ENCODE data around the gene CAMK1. TPM values are rescaled to one million over a fixed set of nuclear protein-coding genes. Genes with fewer than 3 reads are reported as not detected.

Gene CAMK1
- total RNA-seq, 1 experiment from 2014 or later = 19.7 TPM

GRCh38 chr3:9739181-9739580 is 30.6 kb downstream of the CAMK1 start:
- Histone ChIP-seq H3K9ac (ENCODE audit: low read length) (no peak overlapping the region), H3K4me1 (ENCODE audit: control insufficient read depth in 1 of 2, insufficient read depth in 2 of 2, low read length in 2 of 2) (no peaks in the 10 kb centered on the region), H3K9me2 (ENCODE audit: insufficient read depth) (no peaks in the 10 kb centered on the region), H4K20me1 (ENCODE audit: insufficient read depth) (no peaks in the 10 kb centered on the region), H3K79me2 (ENCODE audit: insufficient read depth, low read length) (peaks cover 44% of the 10 kb centered on the region), H3K9me3 (ENCODE audit: control insufficient read depth in 1 of 2, insufficient read depth in 1 of 2, low read depth in 1 of 2, low read length in 2 of 2) (no peaks in the 10 kb centered on the region), H2AFZ (ENCODE audit: low read depth, low read length, poor library complexity, severe bottlenecking) (no peak overlapping the region), H3K36me3 (ENCODE audit: control insufficient read depth in 1 of 2, insufficient read depth in 2 of 2, low read length in 2 of 2) (peaks cover 71 to 85% of the 10 kb centered on the region in 2 experiments), H3K4me3 (replicated peaks in 1 of 2; ENCODE audit: low read depth in 1 of 2, low read length in 2 of 2) (no peak overlapping the region), H3K27me3 (ENCODE audit: insufficient read depth, low read length) (no peaks in the 10 kb centered on the region), H3K4me2 (ENCODE audit: low read length) (no peak overlapping the region), H3K27ac (ENCODE audit: low read depth, low read length) (no peak overlapping the region)
- CTCF ChIA-PET = no interaction called here
- POLR2A ChIA-PET = no interaction called here
- TF ChIP-seq POLR2A (IDR thresholded peaks at IDR 0.05; ENCODE audit: borderline replicate concordance, extremely low read depth, insufficient read depth, insufficient read length) (no peak), RAD21 (IDR thresholded peaks at IDR 0.05; ENCODE audit: low read depth) (no peak), EZH2 (IDR thresholded peaks at IDR 0.05) (no peak), SP1 (IDR thresholded peaks at IDR 0.05; ENCODE audit: low read depth) (no peak), YY1 (IDR thresholded peaks at IDR 0.05; ENCODE audit: extremely low read depth, insufficient replicate concordance, low read depth, low read length) (no peak), POLR2AphosphoS5 (IDR thresholded peaks at IDR 0.05; ENCODE audit: low read depth, low read length) (no peak), MAX (IDR thresholded peaks at IDR 0.05) (no peak), REST (IDR thresholded peaks at IDR 0.05; ENCODE audit: low read depth) (no peak), ZNF274 (IDR thresholded peaks at IDR 0.05; ENCODE audit: low read depth, low read length) (no peak), SRF (IDR thresholded peaks at IDR 0.05; ENCODE audit: low read depth) (no peak), EGR1 (IDR thresholded peaks at IDR 0.05; ENCODE audit: low read depth) (no peak), FOSL1 (IDR thresholded peaks at IDR 0.05; ENCODE audit: low read depth) (no peak), EZH2phosphoT487 (IDR thresholded peaks at IDR 0.05; ENCODE audit: borderline replicate concordance) (no peak), JUND (IDR thresholded peaks at IDR 0.05) (no peak), SIN3A (IDR thresholded peaks at IDR 0.05; ENCODE audit: low read depth) (no peak)
- intact Hi-C loops (cut with micrococcal nuclease) = loop anchor here (10.0 kb wide), 1 partner anchor 384 kb away; no protein-coding TSS in a partner anchor
- no TSS peak for BruUV-seq (replicated peaks)
- DNase-seq (ENCODE audit: low read depth, low spot score) = no peak
- no peak for ATAC-seq
- RAD21 ChIA-PET (ENCODE audit: low non-redundant PET in 1 of 2, low total read pairs in 2 of 2, uncharacterized antibody in 2 of 2, unreplicated experiment in 2 of 2) = no interaction called here
